ENCODE measurements around the gene SMTN.
"Not testable (repeated sequence)": the region's sequence is repeated elsewhere in the genome, so short reads cannot be mapped to it uniquely, and the experiment has no call there.

The SMTN gene

GRCh38 chr22:31069691-31070314, 11.3 kb upstream of the SMTN start:
- FAIRE-seq; DNase-seq (ENCODE audit: insufficient read length, low spot score): not testable (repeated sequence)

- not testable (repeated sequence) for DNase-seq (ENCODE audit: insufficient read length, low spot score); FAIRE-seq
Measured at GRCh38 chr22:31073125-31073524, 8.0 kb upstream of the SMTN start.

- not testable (repeated sequence) for FAIRE-seq; DNase-seq (ENCODE audit: insufficient read length, low spot score)
Measured at GRCh38 chr22:31073545-31074145, 7.5 kb upstream of the SMTN start.

GRCh38 chr22:31075961-31076360, 5.2 kb upstream of the SMTN start:
- DNase-seq (ENCODE audit: insufficient read length, low spot score) (no peak), FAIRE-seq (no peak)

GRCh38 chr22:31077681-31078080, 3.4 kb upstream of the SMTN start:
- no peak for FAIRE-seq

GRCh38 chr22:31078389-31078788, 2.7 kb upstream of the SMTN start:
- not testable (repeated sequence) for FAIRE-seq; DNase-seq (ENCODE audit: insufficient read length, low spot score)

More at GRCh38 chr22:31077681-31078080, 3.4 kb upstream of the SMTN start:
- DNase-seq (ENCODE audit: insufficient read length, low spot score): no peak

GRCh38 chr22:31079095-31079642, 1.9 kb upstream of the SMTN start:
- FAIRE-seq (no peak), DNase-seq (ENCODE audit: insufficient read length, low spot score) (no peak)

GRCh38 chr22:31080164-31080847, 812 bp upstream of the SMTN start:
- no peak for DNase-seq (ENCODE audit: insufficient read length, low spot score)
- FAIRE-seq: peak; percentile 49

- peak; percentile 49 for FAIRE-seq
- no peak for DNase-seq (ENCODE audit: insufficient read length, low spot score)
Measured at GRCh38 chr22:31081963-31082605, 966 bp downstream of the SMTN start.

GRCh38 chr22:31082606-31083376, 1.7 kb downstream of the SMTN start:
- peak; percentile 4 for FAIRE-seq
- DNase-seq (ENCODE audit: insufficient read length, low spot score): peak; percentile 9

- peak; percentile 57 for FAIRE-seq
- DNase-seq (ENCODE audit: insufficient read length, low spot score): peak; percentile 0
Measured at GRCh38 chr22:31083377-31083768, 2.3 kb downstream of the SMTN start.

- peak; percentile 12 for DNase-seq (ENCODE audit: insufficient read length, low spot score)
Measured at GRCh38 chr22:31083923-31084810, 3.0 kb downstream of the SMTN start.

GRCh38 chr22:31084811-31085492, 3.8 kb downstream of the SMTN start:
- FAIRE-seq: no peak
- DNase-seq (ENCODE audit: insufficient read length, low spot score): peak; percentile 92

More at GRCh38 chr22:31083923-31084810, 3.0 kb downstream of the SMTN start:
- peak; percentile 88 for FAIRE-seq

GRCh38 chr22:31085493-31085824, 4.3 kb downstream of the SMTN start:
- FAIRE-seq (peak; percentile 48), DNase-seq (ENCODE audit: insufficient read length, low spot score) (peak; percentile 13)

GRCh38 chr22:31085928-31086327, 4.8 kb downstream of the SMTN start:
- no peak for DNase-seq (ENCODE audit: insufficient read length, low spot score)
- FAIRE-seq: no peak

- FAIRE-seq (no peak), DNase-seq (ENCODE audit: insufficient read length, low spot score) (peak; percentile 1)
Measured at GRCh38 chr22:31086703-31087330, 5.7 kb downstream of the SMTN start.

- no peak for FAIRE-seq
- no peak for DNase-seq (ENCODE audit: insufficient read length, low spot score)
Measured at GRCh38 chr22:31087744-31088215, 6.7 kb downstream of the SMTN start.
